Activated CD8-positive, alpha-beta memory T cell treated with anti-CD3 and anti-CD28 coated beads, Interleukin-2, amount 50 U/mL, for 1 hour (primary cell): ENCODE results near the gene ZSCAN1.
A peak's percentile ranks its signal among the peaks of the same experiment; 100 is the strongest.

Experiments
- DNase-seq: peaks from one replicate; pipeline ENCODE4 v3.0.0-alpha.2; 2020; ENCODE audit errors: extremely low read depth

Gene ZSCAN1

GRCh38 chr19:58040751-58041525 is 7.1 kb downstream of the ZSCAN1 start:
- no peak for DNase-seq

GRCh38 chr19:58042495-58043340 is 8.9 kb downstream of the ZSCAN1 start:
- no peak for DNase-seq

DNA sequence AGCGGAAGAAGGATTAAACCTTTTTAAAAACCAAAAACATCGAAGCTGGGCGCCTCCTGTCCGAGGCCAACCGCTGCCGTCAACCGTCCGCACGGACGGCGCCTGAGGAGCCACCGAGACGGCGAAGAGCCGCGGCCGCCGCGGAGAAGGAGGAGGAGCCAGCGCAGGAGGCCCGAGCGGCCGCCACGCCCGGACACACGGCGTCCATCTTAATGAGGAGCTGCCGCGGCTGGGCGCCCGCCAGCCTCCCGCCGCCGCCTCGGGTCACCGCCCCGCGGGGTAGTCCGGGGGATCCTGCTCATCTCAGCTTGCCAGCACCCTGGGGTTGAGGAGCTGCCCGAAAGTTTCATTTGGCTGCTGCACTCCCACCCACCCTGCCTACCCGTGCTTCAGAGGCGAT is 10.6 kb downstream of the ZSCAN1 start:
- no peak for DNase-seq

DNA sequence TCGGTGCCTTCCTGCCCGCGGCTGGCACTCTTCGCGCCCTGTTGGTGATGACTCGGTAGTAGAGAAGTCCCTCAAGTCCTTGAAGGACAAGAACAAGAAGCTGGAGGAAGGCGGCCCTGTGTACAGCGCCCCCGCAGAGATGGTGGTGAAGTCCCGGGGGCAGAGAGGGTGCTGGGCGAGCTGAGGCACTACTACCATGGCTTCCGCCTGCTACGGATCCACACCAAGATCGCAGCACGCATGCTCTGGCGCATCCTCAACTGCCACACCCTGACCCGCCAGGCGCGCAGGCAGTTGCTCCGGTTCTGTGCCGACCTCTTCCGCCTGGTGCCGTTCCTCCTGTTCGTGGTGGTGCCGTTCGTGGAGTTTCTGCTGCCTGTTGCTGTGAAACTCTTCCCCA is 11.1 kb downstream of the ZSCAN1 start:
- DNase-seq: no peak

GRCh38 chr19:58045411-58046050 is 11.7 kb downstream of the ZSCAN1 start:
- DNase-seq: no peak

DNA sequence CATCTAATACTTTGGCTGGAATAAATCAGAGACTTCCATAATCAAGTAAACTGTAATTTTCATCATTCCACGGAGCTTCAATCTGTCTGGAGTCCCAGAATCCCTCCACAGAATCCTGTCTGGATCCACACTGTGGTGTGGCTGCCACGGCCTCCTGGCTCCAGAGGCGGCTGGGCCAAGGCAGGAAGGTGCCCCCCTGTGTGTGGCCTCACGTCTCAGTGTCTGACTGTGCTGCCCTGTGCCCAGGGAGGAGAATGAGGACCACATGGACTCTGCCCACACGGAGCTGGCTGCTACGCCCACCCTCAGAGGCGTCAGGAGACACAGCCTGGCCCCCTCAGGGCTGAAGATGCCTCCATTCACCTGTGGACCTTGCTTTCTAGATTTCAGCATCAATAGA is 13.0 kb downstream of the ZSCAN1 start:
- DNase-seq: no peak

DNA sequence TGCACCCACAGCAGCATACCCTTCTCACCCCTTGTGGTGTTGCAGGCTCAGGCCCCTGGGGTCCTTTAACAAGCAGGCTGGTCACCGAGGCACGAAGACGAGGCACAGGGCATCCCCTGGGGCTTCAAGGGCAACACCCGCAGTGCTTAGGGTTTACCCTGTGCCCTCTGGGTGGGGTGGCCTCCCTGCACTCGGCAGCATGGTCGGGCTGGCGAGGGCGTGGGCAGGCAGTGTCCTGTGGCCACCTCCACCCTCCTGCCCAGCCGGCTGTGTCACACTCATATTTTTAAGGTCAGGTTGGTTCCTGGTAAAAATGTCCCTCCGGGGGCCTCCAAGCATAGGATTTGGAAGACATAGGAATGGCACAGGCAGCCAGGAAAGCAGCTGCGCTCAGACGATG is 13.8 kb downstream of the ZSCAN1 start:
- DNase-seq: no peak

GRCh38 chr19:58052256-58052655 is 18.4 kb downstream of the ZSCAN1 start:
- no peak for DNase-seq

DNA sequence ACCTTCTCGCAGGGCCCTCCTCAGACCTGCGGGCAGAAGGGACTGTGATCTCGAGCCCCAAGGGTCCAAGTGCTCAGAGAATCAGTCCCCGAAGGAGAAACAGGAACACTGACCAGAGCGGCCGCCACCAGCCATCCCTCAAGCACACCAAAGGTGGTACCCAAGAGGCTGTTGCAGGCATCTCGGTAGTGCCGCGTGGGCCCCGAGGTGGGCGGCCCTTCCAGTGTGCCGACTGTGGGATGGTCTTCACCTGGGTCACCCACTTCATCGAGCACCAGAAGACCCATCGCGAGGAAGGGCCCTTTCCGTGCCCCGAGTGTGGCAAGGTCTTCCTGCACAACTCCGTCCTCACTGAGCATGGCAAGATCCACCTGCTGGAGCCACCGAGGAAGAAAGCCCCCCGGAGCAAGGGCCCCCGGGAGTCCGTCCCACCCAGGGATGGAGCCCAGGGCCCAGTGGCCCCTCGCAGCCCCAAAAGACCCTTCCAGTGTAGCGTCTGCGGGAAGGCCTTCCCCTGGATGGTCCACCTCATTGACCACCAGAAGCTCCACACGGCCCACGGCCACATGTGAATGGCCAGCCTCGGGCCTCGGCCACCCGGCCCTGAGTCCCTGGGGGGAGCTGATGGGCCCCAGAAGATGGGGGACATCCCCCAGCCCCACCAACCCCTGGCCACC is 19.8 kb downstream of the ZSCAN1 start:
- DNase-seq: no peak

GRCh38 chr19:58054901-58055874 is 21.4 kb downstream of the ZSCAN1 start:
- no peak for DNase-seq

DNA sequence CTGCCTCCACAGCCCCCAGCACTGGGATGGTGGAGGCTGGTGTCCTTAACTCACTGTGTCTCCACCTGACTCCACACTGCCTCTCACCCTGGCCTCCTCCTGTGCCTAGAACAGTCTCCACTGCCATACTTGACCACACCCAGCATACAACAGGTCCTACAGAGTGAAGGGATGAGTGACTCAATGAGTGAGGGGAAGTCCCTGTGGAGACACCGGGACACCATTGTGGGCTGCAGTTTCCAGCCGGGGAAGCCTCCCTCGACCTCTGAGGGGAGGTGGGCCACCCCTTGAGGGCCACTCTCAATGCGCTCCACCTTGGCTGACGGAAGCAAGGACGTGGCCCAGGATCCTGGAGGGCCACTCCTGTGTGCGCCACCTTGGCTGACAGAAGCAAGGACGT is 22.4 kb downstream of the ZSCAN1 start:
- DNase-seq: no peak

DNA sequence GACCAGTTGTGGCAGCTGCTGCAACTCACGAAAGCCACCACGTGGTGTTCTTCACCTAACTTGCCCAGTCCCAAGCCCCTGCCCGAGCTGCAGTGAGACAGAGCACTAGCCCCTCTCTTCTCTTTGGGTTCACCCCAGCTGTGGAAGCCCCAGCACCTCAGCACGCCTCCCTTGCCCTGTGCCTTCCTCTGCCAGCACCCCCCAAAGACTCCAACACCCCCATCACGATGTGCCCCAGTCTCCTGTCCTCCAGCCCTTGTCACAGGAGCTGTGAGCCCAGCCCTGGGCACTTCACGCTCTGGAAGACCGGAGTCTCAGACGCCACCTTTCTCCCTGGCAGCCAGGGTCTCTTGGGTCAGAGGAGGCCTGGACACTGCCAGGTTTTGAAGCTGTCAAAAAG is 23.0 kb downstream of the ZSCAN1 start:
- no peak for DNase-seq

DNA sequence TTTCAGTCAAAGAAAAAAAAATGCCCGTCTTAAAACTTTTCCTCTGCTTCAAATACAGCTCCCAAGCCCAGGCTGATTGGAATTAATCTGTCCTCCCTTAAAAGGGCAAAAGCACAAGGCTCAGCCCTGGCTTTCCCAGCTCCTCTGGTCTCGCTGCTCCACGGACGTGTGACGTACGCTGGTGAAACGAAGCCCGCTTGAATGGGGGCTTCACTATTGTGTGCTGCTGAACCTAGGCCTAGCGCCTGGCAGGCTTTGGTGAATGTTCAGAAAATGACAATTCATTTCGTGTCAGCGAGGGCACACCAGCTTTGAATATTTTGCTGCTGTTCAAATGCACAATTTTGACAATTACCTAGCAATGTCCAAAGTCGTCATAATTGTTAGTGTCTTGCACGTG is 24.6 kb downstream of the ZSCAN1 start:
- DNase-seq: no peak

- DNase-seq: peak; percentile 11
Observed at GRCh38 chr19:58059003-58059670, 25.3 kb downstream of the ZSCAN1 start, which contains the start of gene ZNF135. Gene ZNF135, plus strand, starts transcription at chr19:58059282. Its CDS starts 721 bp downstream, at chr19:58060003.

DNA sequence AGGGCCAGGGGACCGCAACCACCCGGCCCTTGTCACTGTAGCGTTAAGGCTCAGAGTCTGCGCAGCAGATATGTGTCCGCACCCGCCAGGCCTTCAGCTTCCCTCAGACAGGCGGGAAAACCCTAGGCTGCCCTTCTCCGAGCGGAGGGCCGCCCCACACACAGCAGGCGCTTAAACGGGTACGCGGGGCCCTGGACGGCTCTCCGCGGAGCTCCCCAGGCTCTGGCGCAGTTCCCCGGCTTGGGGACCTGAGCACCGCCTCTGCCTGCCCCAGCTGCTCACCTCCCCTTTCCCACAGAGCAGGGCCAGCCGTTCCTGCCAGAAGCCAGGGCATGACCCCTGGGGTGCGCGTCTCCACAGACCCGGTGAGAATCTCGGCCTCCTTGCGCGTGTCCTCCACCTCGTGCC is 25.9 kb downstream of the ZSCAN1 start:
- no peak for DNase-seq

- no peak for DNase-seq
Observed at GRCh38 chr19:58060231-58060630, 26.4 kb downstream of the ZSCAN1 start.

DNA sequence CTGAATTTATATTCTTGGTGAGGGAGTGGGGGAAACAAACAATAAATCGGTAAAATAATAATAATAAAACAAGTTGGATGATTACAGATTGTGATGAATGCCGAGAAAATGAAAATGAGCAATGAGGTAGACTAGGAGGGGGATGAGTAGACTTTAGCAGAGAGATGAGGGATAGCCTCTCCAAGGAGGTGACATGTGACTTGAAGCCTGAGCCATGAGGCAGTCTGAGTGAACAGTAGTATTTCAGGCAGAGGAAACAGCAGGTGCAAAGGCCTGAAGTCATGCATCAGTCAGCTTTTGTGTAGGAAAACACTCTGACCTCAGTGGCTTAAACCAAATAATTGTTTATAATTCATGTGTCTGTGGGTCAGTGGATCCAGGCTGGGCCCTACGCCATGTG is 29.9 kb downstream of the ZSCAN1 start:
- no peak for DNase-seq

- DNase-seq: no peak
Observed at GRCh38 chr19:58067240-58067912, 33.6 kb downstream of the ZSCAN1 start.

GRCh38 chr19:58079792-58080191 is 46.0 kb downstream of the ZSCAN1 start:
- DNase-seq: no peak

- DNase-seq: no peak
Observed at GRCh38 chr19:58083021-58083420, 49.2 kb downstream of the ZSCAN1 start.
